Mammary epithelial cell (primary cell): ENCODE measurements around the gene ODF2L.

ENCODE experiments used
- EZH2 ChIP-seq: IDR thresholded peaks from 2 replicates; pipeline ENCODE4 v1.6.1; 2012; ENCODE audit warnings: low read length, inconsistent platforms, borderline replicate concordance
- TF ChIP-seq, protein P1 (sequence below), 2 donors: IDR thresholded peaks in 1 of 2; conservative IDR thresholded peaks in 1 of 2; 2 replicates each; pipeline ENCODE4 v1.5.1; 2011 to 2012; ENCODE audit warnings: inconsistent platforms in 2 of 2, low read length in 2 of 2, mild to moderate bottlenecking in 2 of 2, control low read depth in 1 of 2, low read depth in 1 of 2; ENCODE audit not compliant: insufficient read depth in 1 of 2; ENCODE audit errors: extremely low read depth in 1 of 2

DNA sequence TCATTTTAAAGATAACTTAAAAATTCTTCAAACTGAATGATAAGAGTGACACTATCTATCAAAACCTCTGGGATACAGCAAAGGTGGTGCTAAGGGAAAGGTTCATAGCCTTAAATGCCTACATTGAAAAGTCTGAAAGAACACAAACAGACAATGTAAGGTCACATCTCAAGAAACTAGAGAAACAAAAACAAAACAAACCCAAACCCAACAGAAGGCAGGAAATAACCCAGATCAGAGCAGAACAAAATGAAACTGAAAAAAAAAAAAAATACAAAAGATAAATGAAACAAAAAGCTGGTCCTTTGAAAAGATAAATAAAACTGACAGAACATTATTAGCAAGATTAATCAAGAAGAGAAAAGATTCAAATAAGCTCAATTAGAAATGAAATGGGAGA is 6.8 kb downstream of the ODF2L start:
- TF ChIP-seq, protein P1, sequence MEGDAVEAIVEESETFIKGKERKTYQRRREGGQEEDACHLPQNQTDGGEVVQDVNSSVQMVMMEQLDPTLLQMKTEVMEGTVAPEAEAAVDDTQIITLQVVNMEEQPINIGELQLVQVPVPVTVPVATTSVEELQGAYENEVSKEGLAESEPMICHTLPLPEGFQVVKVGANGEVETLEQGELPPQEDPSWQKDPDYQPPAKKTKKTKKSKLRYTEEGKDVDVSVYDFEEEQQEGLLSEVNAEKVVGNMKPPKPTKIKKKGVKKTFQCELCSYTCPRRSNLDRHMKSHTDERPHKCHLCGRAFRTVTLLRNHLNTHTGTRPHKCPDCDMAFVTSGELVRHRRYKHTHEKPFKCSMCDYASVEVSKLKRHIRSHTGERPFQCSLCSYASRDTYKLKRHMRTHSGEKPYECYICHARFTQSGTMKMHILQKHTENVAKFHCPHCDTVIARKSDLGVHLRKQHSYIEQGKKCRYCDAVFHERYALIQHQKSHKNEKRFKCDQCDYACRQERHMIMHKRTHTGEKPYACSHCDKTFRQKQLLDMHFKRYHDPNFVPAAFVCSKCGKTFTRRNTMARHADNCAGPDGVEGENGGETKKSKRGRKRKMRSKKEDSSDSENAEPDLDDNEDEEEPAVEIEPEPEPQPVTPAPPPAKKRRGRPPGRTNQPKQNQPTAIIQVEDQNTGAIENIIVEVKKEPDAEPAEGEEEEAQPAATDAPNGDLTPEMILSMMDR (conservative IDR thresholded peaks at IDR 0.05 in 1 of 2, IDR thresholded peaks at IDR 0.05 in 1 of 2; ENCODE audit: extremely low read depth in 1 of 2, insufficient read depth in 1 of 2, low read depth in 1 of 2, low read length in 2 of 2) = no peak
- no peak for TF ChIP-seq EZH2
